GM12878 (cell line): Measurements from ENCODE around the gene TENT5A.

Experiments used
- EZH2 ChIP-seq: IDR thresholded peaks from 2 replicates; pipeline ENCODE4 v1.6.1; 2012; ENCODE audit warnings: low read depth, mild to moderate bottlenecking, control low read depth, inconsistent platforms, low read length, borderline replicate concordance; ENCODE audit not compliant: control insufficient read depth
- POLR2A ChIP-seq: IDR thresholded peaks from 2 replicates; pipeline ENCODE4 v1.6.1; 2011; ENCODE audit warnings: low read depth, mild to moderate bottlenecking, low read length
- SUZ12 ChIP-seq: fragments of 200-600 bp; sonication (generic); IDR thresholded peaks from one replicate; pipeline ENCODE4 v1.6.1; 2018; ENCODE audit warnings: antibody characterized with exemption, mild to moderate bottlenecking; ENCODE audit not compliant: unreplicated experiment
- ZNF24 ChIP-seq: fragments of 450-650 bp; IDR thresholded peaks from 2 replicates; pipeline ENCODE4 v1.6.1; 2017; ENCODE audit warnings: antibody characterized with exemption, mild to moderate bottlenecking
- TF ChIP-seq, protein P1 (sequence below): IDR thresholded peaks from 2 replicates; pipeline ENCODE4 v1.6.1; 2012; ENCODE audit warnings: mild to moderate bottlenecking, low read depth, low read length
- TF ChIP-seq, protein P2 (sequence below), 3 experiments: IDR thresholded peaks in 2 of 3; conservative IDR thresholded peaks in 1 of 3; 2 replicates each; pipeline ENCODE4 v1.5.1; 2011; ENCODE audit warnings: low read depth in 3 of 3, low read length in 3 of 3, mild to moderate bottlenecking in 3 of 3, control low read depth in 2 of 3, moderate library complexity in 2 of 3, inconsistent platforms in 1 of 3, mixed read lengths in 1 of 3; ENCODE audit not compliant: control insufficient read depth in 2 of 3, insufficient read depth in 1 of 3; ENCODE audit errors: extremely low read depth in 1 of 3

GRCh38 chr6:81768150-81768942 is 15.9 kb upstream of the TENT5A start:
- TF ChIP-seq POLR2A (no peak), EZH2 (no peak), ZNF24 (no peak), SUZ12 (no peak)
- TF ChIP-seq, protein P1, sequence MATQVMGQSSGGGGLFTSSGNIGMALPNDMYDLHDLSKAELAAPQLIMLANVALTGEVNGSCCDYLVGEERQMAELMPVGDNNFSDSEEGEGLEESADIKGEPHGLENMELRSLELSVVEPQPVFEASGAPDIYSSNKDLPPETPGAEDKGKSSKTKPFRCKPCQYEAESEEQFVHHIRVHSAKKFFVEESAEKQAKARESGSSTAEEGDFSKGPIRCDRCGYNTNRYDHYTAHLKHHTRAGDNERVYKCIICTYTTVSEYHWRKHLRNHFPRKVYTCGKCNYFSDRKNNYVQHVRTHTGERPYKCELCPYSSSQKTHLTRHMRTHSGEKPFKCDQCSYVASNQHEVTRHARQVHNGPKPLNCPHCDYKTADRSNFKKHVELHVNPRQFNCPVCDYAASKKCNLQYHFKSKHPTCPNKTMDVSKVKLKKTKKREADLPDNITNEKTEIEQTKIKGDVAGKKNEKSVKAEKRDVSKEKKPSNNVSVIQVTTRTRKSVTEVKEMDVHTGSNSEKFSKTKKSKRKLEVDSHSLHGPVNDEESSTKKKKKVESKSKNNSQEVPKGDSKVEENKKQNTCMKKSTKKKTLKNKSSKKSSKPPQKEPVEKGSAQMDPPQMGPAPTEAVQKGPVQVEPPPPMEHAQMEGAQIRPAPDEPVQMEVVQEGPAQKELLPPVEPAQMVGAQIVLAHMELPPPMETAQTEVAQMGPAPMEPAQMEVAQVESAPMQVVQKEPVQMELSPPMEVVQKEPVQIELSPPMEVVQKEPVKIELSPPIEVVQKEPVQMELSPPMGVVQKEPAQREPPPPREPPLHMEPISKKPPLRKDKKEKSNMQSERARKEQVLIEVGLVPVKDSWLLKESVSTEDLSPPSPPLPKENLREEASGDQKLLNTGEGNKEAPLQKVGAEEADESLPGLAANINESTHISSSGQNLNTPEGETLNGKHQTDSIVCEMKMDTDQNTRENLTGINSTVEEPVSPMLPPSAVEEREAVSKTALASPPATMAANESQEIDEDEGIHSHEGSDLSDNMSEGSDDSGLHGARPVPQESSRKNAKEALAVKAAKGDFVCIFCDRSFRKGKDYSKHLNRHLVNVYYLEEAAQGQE: no peak
- TF ChIP-seq, protein P2, sequence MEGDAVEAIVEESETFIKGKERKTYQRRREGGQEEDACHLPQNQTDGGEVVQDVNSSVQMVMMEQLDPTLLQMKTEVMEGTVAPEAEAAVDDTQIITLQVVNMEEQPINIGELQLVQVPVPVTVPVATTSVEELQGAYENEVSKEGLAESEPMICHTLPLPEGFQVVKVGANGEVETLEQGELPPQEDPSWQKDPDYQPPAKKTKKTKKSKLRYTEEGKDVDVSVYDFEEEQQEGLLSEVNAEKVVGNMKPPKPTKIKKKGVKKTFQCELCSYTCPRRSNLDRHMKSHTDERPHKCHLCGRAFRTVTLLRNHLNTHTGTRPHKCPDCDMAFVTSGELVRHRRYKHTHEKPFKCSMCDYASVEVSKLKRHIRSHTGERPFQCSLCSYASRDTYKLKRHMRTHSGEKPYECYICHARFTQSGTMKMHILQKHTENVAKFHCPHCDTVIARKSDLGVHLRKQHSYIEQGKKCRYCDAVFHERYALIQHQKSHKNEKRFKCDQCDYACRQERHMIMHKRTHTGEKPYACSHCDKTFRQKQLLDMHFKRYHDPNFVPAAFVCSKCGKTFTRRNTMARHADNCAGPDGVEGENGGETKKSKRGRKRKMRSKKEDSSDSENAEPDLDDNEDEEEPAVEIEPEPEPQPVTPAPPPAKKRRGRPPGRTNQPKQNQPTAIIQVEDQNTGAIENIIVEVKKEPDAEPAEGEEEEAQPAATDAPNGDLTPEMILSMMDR (IDR thresholded peaks at IDR 0.05 in 2 of 3, conservative IDR thresholded peaks at IDR 0.05 in 1 of 3; ENCODE audit: control insufficient read depth in 2 of 3, extremely low read depth in 1 of 3, insufficient read depth in 1 of 3, low read depth in 3 of 3, low read length in 3 of 3): no peak
